GM06990 (cell line): Measurements from ENCODE around the gene GIGYF1.
"Not testable (repeated sequence)": the region's sequence is repeated elsewhere in the genome, so short reads cannot be mapped to it uniquely, and the experiment has no call there.

Source experiments
- DNase-seq: peaks from one replicate; pipeline ENCODE4 v3.0.0-alpha.2; 2011; ENCODE audit not compliant: insufficient read length; ENCODE audit errors: extremely low read depth
- H3K27me3 ChIP-seq: replicated peaks from 2 replicates; pipeline ENCODE4 v1.6.0; 2011; ENCODE audit warnings: low read length; ENCODE audit not compliant: control insufficient read depth, insufficient read depth
- H3K36me3 ChIP-seq: 2 replicates; pipeline ENCODE4 v1.5.1; 2011; ENCODE audit warnings: low read length; ENCODE audit not compliant: control insufficient read depth, insufficient read depth
- H3K4me3 ChIP-seq: replicated peaks from 2 replicates; pipeline ENCODE4 v1.5.1; 2011; ENCODE audit warnings: low read depth, mild to moderate bottlenecking, control low read depth, low read length
- TF ChIP-seq, protein P1 (sequence below): IDR thresholded peaks from 2 replicates; pipeline ENCODE4 v1.5.1; 2011; ENCODE audit warnings: low read length, control low read depth, mild to moderate bottlenecking, inconsistent platforms; ENCODE audit not compliant: insufficient read depth, poor library complexity, severe bottlenecking

GIGYF1 gene

DNA sequence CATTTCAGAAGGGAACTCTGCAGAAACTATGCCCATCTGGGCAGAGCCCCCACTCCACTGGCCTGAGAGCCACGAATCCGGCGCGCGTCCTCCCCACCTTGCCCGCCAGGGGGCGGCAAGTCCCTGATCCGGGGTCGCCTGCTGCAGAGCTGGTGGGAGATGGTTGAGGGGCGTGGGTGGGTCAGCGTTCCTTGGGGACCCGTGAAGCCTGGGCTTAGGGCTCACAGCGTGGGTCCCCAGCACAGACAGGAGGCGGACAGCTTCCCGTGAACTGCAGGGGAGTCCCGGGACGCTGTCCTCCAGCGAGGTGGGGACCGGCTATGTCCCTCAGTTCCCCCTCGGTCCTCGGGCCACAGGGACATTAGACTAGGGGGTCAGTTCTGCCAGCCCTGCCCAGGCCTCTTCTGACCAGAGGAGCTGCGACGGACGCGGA lies 11.3 kb upstream of the GIGYF1 start:
- Histone ChIP-seq H3K36me3 (no peaks in the 10 kb centered on the region; the same call in 1 of the 2 replicates), H3K27me3 (no peaks in the 10 kb centered on the region), H3K4me3 (peak overlapping the region; percentile 94)
- TF ChIP-seq, protein P1, sequence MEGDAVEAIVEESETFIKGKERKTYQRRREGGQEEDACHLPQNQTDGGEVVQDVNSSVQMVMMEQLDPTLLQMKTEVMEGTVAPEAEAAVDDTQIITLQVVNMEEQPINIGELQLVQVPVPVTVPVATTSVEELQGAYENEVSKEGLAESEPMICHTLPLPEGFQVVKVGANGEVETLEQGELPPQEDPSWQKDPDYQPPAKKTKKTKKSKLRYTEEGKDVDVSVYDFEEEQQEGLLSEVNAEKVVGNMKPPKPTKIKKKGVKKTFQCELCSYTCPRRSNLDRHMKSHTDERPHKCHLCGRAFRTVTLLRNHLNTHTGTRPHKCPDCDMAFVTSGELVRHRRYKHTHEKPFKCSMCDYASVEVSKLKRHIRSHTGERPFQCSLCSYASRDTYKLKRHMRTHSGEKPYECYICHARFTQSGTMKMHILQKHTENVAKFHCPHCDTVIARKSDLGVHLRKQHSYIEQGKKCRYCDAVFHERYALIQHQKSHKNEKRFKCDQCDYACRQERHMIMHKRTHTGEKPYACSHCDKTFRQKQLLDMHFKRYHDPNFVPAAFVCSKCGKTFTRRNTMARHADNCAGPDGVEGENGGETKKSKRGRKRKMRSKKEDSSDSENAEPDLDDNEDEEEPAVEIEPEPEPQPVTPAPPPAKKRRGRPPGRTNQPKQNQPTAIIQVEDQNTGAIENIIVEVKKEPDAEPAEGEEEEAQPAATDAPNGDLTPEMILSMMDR = peak; percentile 98
- DNase-seq = peak; percentile 90

DNA sequence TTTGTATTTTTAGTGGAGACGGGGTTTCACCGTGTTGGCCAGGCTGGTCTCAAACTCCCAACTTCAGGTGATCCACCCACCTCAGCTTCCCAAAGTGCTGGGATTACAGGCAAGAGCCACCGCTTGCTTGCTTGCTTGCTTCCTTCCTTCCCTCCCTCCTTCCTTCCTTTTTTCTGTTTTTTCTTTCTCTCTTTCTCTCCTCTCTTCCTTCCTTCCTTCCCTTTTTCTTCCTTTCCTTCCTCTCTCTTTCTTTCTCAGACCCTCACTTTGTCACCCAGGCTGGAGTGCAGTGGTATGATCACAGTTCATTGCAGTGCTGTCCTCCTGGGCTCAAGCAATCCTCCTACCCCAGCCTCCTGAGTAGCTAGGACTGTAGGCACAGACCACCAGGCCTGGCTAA lies 7.0 kb upstream of the GIGYF1 start:
- not testable (repeated sequence) for H3K27me3 ChIP-seq, DNase-seq, H3K4me3 ChIP-seq, H3K36me3 ChIP-seq

DNA sequence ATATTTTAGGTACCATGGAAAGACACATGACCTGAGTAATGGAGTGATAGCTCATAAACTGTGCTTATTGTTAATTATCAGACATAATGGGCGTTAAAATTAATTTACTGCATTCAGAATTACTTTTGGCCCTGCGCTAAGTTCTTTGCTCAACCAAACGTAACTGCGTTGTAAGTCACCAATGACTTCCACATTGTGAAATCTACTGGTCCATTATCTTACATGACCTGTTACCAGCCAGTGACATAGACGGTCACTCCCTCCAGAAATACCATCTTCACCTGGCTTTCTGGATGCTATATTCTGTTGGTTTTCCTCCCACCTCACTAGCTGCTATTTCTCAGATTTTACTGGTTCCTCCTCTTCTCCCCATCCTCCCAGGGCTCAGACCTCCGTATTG lies 5.0 kb upstream of the GIGYF1 start:
- no peak for DNase-seq
- Histone ChIP-seq H3K36me3 (no peaks in the 10 kb centered on the region), H3K4me3 (no peak overlapping the region), H3K27me3 (no peaks in the 10 kb centered on the region)
- TF ChIP-seq, protein P1 = no peak

DNA sequence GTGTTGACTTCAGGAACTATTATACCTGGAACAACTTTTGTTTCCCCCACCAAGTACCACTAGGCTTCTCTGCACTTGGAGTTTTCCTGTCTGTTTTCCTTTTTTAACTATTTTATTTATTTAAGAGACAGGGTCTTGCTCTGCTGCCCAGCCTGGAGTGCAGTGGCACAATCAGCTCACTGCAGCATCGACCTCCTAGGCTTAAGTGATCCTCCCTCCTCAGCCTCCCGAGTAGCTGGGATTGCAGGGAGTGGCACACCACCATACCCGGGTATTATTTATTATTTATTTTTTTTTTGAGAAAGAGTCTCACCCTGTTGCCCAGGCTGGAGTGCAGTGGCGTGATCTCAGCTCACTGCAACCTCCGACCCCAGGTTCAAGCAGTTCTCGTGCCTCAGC lies 2.1 kb upstream of the GIGYF1 start:
- no peaks in the 10 kb centered on the region for H3K27me3 ChIP-seq
- TF ChIP-seq, protein P1 = no peak
- H3K36me3 ChIP-seq = peaks cover under 1% of the 10 kb centered on the region; the same call in 1 of the 2 replicates
- no peak for DNase-seq
- H3K4me3 ChIP-seq = peak overlapping the region; percentile 39

DNA sequence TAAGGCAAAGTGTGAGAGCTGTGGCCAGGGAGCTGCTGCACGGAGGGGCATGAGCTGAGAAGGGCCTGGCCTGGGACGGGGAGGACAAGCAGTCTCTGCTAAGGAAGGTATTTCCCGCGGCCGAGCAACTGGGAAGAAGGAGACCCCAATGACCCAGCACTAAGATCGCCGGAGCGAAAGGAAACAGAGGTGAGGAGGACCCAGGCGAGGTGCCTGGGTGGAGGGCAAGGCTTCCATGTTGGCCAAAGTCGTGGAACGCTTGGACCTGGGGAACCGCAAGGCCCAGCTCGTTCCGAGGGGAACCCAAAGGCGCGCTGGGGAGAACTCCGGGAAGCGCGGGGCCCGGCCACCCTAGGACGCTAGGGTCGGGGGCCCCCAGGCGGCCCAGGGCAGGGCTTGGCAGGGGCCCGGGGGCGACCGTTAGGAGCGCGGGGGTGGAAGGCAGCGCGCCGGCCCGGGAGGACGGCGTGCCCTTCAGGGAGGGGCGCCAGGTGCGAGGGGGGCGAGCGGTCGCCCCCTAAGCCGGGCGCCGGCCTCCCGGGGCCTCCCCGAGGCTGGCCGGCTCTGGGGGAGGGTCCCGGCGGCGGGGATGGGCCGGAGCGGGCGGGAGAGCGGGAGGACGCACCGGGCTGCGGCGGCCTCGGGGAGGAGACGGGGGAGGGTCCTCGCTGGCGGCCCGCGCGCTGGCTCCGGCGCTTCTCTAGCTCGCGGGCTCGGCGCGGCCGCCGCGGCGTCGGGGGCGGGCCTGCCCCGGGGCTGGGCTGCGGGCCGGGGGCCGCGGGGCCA lies 545 bp downstream of the GIGYF1 start:
- Histone ChIP-seq H3K36me3 (peaks cover 4% of the 10 kb centered on the region), H3K27me3 (no peaks in the 10 kb centered on the region), H3K4me3 (peak overlapping the region; percentile 73)
- DNase-seq = no peak
- TF ChIP-seq, protein P1 = no peak

DNA sequence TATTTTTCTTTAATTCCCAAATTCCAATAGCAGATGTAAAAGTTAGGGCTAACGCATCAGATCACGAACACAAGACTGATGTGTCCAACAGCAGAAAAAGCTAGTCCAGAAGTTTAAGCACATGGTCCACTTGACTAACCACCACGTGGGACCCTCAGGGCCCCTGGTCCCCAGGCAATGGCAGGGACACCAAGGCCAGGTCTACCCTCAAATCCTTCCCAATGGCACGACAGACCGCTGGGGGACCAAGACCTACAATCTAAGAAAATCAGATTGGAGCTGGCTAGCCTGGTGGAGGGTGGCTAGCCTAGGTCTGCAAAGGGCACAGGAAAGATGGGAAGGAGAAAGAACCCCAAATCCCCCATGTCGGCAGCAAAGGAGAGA lies 1.5 kb downstream of the GIGYF1 start:
- DNase-seq = no peak
- peak overlapping the region; percentile 73 for H3K4me3 ChIP-seq
- H3K36me3 ChIP-seq = peaks cover 6% of the 10 kb centered on the region
- no peaks in the 10 kb centered on the region for H3K27me3 ChIP-seq
- TF ChIP-seq, protein P1 = no peak
